OCI-LY3 (cell line): ENCODE results near the gene DOCK1.

ENCODE experiments used
- H2AFZ ChIP-seq: fragments of 200-600, 300-600 bp; shearing (Covaris generic); 2 replicates; pipeline ENCODE4 v1.6.0; 2014; ENCODE audit warnings: antibody characterized with exemption, low read depth, low read length
- H3K27ac ChIP-seq: fragments of 200-600, 300-600 bp; sonication (generic); 2 replicates; pipeline ENCODE4 v1.5.1; 2014; ENCODE audit warnings: mild to moderate bottlenecking, low read length, moderate library complexity, mixed read lengths
- H3K27me3 ChIP-seq: fragments of 200-600, 300-600 bp; sonication (generic); 2 replicates; pipeline ENCODE4 v1.6.1; 2014; ENCODE audit warnings: low read depth, low read length, mixed read lengths
- H3K36me3 ChIP-seq: fragments of 200-600, 300-600 bp; sonication (generic); replicated peaks from 2 replicates; pipeline ENCODE3; 2014; ENCODE audit warnings: low read depth, low read length, mixed read lengths
- H3K4me1 ChIP-seq: fragments of 300-600, 200-600 bp; sonication (generic); 2 replicates; pipeline ENCODE4 v1.6.1; 2014; ENCODE audit warnings: low read length, mixed read lengths
- H3K4me2 ChIP-seq: fragments of 200-600, 300-600 bp; sonication (generic); 2 replicates; pipeline ENCODE4 v1.6.1; 2014; ENCODE audit warnings: low read length, mixed read lengths
- H3K4me3 ChIP-seq: fragments of 300-600, 200-600 bp; sonication (generic); 2 replicates; pipeline ENCODE4 v1.5.1; 2014; ENCODE audit warnings: antibody characterized with exemption, mild to moderate bottlenecking, low read length, moderate library complexity
- H3K79me2 ChIP-seq: fragments of 300-600, 200-600 bp; shearing (Covaris generic); 2 replicates; pipeline ENCODE4 v1.6.1; 2014; ENCODE audit warnings: mild to moderate bottlenecking, low read length, mixed read lengths
- H3K9ac ChIP-seq: fragments of 300-600, 200-600 bp; shearing (Covaris generic); 2 replicates; pipeline ENCODE4 v1.6.0; 2014; ENCODE audit warnings: mild to moderate bottlenecking, low read length, moderate library complexity
- H3K9me3 ChIP-seq: fragments of 200-600, 300-600 bp; shearing (Covaris generic); 2 replicates; pipeline ENCODE4 v1.6.1; 2014; ENCODE audit warnings: low read length, mixed read lengths; ENCODE audit not compliant: insufficient read depth
- H4K20me1 ChIP-seq: fragments of 200-600, 300-600 bp; sonication (generic); 2 replicates; pipeline ENCODE4 v1.6.1; 2016; ENCODE audit warnings: low read length, mixed read lengths; ENCODE audit not compliant: insufficient read depth
- EZH2phosphoT487 ChIP-seq: fragments of 200-600 bp; shearing (Covaris generic); IDR thresholded peaks from 2 replicates; pipeline ENCODE4 v1.6.1; 2018; ENCODE audit warnings: antibody characterized with exemption, mixed run types, low read depth
- TF ChIP-seq, protein P1 (sequence below): fragments of 200-600, 300-600 bp; sonication (generic); IDR thresholded peaks from 2 replicates; pipeline ENCODE4 v1.5.1; 2014; ENCODE audit warnings: antibody characterized with exemption, low read length, low read depth

Gene DOCK1

DNA sequence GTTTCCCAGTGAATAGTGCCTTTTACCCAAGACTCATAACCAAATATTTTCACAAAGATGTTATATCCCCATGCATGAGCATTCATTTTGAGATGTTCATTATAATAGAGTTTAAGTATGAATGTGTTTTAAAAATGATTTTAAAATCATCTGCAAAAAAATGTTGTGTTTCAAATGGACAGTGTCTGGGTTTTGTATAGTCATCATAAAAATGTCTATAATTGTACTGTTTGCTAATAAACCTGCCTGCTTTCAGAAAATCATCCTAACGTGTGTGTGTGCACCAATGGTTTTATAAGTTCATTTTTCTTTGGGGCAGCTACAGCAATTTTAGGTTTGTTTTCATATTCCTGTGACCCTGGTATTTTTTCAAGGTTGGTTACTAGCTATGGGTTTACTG is 228.0 kb downstream of the DOCK1 start:
- H4K20me1 ChIP-seq = no peaks in the 10 kb centered on the region
- no peaks in the 10 kb centered on the region for H3K9me3 ChIP-seq
- H3K9ac ChIP-seq = no peak overlapping the region
- H3K4me1 ChIP-seq = no peaks in the 10 kb centered on the region
- H2AFZ ChIP-seq = no peak overlapping the region
- no peak overlapping the region for H3K4me2 ChIP-seq
- H3K4me3 ChIP-seq = no peak overlapping the region
- H3K36me3 ChIP-seq = no peaks in the 10 kb centered on the region
- no peaks in the 10 kb centered on the region for H3K79me2 ChIP-seq
- no peaks in the 10 kb centered on the region for H3K27me3 ChIP-seq
- H3K27ac ChIP-seq = no peak overlapping the region
- TF ChIP-seq EZH2phosphoT487 = no peak
- TF ChIP-seq, protein P1, sequence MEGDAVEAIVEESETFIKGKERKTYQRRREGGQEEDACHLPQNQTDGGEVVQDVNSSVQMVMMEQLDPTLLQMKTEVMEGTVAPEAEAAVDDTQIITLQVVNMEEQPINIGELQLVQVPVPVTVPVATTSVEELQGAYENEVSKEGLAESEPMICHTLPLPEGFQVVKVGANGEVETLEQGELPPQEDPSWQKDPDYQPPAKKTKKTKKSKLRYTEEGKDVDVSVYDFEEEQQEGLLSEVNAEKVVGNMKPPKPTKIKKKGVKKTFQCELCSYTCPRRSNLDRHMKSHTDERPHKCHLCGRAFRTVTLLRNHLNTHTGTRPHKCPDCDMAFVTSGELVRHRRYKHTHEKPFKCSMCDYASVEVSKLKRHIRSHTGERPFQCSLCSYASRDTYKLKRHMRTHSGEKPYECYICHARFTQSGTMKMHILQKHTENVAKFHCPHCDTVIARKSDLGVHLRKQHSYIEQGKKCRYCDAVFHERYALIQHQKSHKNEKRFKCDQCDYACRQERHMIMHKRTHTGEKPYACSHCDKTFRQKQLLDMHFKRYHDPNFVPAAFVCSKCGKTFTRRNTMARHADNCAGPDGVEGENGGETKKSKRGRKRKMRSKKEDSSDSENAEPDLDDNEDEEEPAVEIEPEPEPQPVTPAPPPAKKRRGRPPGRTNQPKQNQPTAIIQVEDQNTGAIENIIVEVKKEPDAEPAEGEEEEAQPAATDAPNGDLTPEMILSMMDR = no peak

DNA sequence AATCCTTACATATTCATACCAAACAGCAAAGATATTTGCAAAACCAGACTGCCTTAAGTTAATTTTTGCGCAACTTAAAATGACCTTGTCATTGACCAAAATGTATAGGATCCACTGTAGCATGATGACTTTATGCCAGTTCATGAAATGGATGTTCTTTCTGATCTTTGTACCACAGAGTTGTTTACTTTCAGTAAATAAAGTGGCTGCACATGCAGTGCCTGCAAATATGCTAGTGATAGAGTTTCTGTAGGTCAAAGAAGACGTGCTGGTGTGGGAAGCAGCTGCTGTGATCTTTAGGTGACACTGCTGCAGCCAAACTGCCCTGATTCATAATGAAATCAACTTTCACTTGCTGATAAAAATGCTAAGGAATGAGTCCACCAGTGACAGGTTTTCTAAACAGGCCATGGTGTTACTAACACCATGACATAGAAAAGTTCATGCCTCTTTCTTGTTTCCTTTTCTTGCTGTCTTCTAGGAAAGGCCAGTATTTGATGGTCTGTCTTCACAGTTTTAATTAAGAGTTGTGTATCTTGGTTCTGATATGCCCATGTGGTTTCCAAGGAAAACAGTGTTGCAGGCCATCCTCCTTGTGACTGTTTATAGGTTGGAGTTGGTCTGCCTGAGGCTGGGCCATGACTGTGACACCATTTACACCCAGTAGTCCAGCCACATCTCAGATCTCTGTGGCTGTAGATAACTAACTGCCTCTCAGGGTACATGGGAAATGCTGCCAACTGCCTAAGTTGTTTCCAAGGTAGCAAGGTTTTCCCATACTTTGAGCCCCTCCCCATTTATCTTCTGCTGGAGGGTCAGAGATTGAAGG is 228.7 kb downstream of the DOCK1 start:
- Histone ChIP-seq H3K4me1 (no peaks in the 10 kb centered on the region), H3K9me3 (no peaks in the 10 kb centered on the region), H3K27ac (no peak overlapping the region), H3K79me2 (no peaks in the 10 kb centered on the region), H3K4me3 (no peak overlapping the region), H3K4me2 (no peak overlapping the region), H3K9ac (no peak overlapping the region), H3K27me3 (no peaks in the 10 kb centered on the region), H3K36me3 (no peaks in the 10 kb centered on the region), H4K20me1 (no peaks in the 10 kb centered on the region), H2AFZ (no peak overlapping the region)
- TF ChIP-seq, protein P1 = no peak
- TF ChIP-seq EZH2phosphoT487 = no peak

DNA sequence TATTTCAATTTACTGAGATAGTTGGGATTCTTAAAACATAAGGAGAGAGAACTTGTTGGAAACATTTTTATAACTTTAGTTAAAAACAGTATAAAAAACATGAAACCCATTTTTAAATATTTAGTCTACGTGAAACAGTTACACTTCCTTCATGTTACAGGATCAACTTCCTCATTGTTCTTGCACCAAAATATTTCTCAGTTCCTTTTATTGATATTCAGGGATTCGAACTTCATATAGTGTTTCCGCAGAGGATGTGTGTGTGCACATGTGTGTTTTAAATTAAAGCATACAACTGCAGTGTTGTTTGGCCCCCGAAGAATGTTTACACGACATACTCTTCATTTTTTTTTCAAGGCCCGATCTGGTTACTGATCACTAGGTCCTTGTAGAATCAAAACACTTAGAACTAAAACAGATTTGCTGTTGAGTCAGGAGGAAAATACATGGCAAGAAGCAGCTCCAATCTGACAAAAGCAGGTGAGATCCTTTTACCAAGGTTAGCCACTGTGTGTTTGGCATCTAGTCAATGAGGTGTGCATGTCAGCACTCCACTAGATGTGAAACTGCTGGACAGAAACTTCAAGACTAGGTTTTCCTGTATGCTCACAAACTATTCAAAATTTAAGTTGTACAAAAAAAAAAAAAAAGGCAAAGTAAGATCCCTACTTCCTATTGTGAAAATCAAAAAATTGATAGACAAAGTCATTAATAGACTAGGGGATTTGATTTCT is 230.8 kb downstream of the DOCK1 start:
- H3K4me3 ChIP-seq = no peak overlapping the region
- no peaks in the 10 kb centered on the region for H3K36me3 ChIP-seq
- no peak overlapping the region for H3K4me2 ChIP-seq
- TF ChIP-seq, protein P1 = no peak
- no peak for TF ChIP-seq EZH2phosphoT487
- H3K9me3 ChIP-seq = no peaks in the 10 kb centered on the region
- H3K4me1 ChIP-seq = no peaks in the 10 kb centered on the region
- H3K27me3 ChIP-seq = no peaks in the 10 kb centered on the region
- H2AFZ ChIP-seq = no peak overlapping the region
- H3K27ac ChIP-seq = no peak overlapping the region
- no peaks in the 10 kb centered on the region for H4K20me1 ChIP-seq
- H3K9ac ChIP-seq = no peak overlapping the region
- no peaks in the 10 kb centered on the region for H3K79me2 ChIP-seq

DNA sequence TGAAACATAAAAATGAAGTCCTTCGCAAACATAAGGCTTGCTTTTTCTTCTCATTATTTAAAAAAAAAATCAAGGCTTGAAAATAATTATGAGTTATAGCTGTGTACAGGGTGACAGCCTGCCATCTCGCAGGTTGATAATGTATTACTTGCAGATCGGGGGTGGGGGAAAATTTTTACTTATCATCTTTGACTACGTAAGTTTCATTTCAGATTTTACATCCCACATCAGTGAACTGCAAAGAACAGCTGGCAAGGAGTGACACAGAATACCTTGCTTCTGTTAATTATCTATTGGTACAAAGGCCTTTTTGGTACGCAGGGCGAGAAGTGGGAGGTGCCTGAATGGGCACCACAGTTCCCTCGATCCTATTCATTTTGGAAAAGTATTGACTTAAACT is 232.2 kb downstream of the DOCK1 start:
- Histone ChIP-seq H3K4me3 (no peak overlapping the region), H3K27ac (no peak overlapping the region), H3K9ac (no peak overlapping the region), H3K9me3 (no peaks in the 10 kb centered on the region), H3K79me2 (no peaks in the 10 kb centered on the region), H2AFZ (no peak overlapping the region), H3K4me1 (no peaks in the 10 kb centered on the region), H3K4me2 (no peak overlapping the region), H3K36me3 (no peaks in the 10 kb centered on the region), H3K27me3 (no peaks in the 10 kb centered on the region), H4K20me1 (no peaks in the 10 kb centered on the region)
- TF ChIP-seq, protein P1 = no peak
- TF ChIP-seq EZH2phosphoT487 = no peak
